Endothelial cell of umbilical vein (primary cell): ENCODE measurements around the gene PTPN3. TPM values are rescaled to one million over a fixed set of nuclear protein-coding genes. Genes with fewer than 3 reads are reported as not detected.

Source experiments
- BruUV-seq: library from RNA; stranded (reverse); fragments of 400-500 nt; replicated peaks from 2 replicates; lab custom pipeline; 2021; lab: Mats Ljungman, UMichigan
- CTCF ChIA-PET: fragments of 300-600, 350-600 bp; sonication (Branson Sonifier 250); formaldehyde crosslinking; loops from one replicate; lab custom pipeline; 2021; ENCODE audit warnings: antibody characterized with exemption, inconsistent platforms; lab: Charles Lee
- POLR2A ChIA-PET: fragments of 300-600, 350-600 bp; sonication (Branson Sonifier 250); formaldehyde crosslinking; loops from one replicate; lab custom pipeline; 2021; ENCODE audit warnings: antibody characterized with exemption, inconsistent platforms; lab: Charles Lee
- DNase-seq: peaks from one replicate; pipeline ENCODE4 v3.0.0-alpha.2; 2011; ENCODE audit warnings: low read depth, low spot score
- FAIRE-seq: peaks from 2 replicates; lab custom pipeline; 2011; peaks lifted over from hg19 to GRCh38; lab: Jason Lieb, UNC
- H2AFZ ChIP-seq: 2 replicates; pipeline ENCODE4 v1.6.0; 2012; ENCODE audit warnings: low read depth, low read length, control low read depth, inconsistent platforms
- H3K27ac ChIP-seq: 2 replicates; pipeline ENCODE4 v1.5.1; 2011; ENCODE audit warnings: low read depth, mild to moderate bottlenecking, control low read depth, low read length, moderate library complexity; ENCODE audit not compliant: insufficient read depth
- H3K27me3 ChIP-seq, 2 experiments: 2 replicates each; pipeline versions ENCODE4 v1.6.0 to v1.6.1; 2011; ENCODE audit warnings: low read length in 2 of 2, mixed read lengths in 1 of 2; ENCODE audit not compliant: control insufficient read depth in 2 of 2, insufficient read depth in 2 of 2
- H3K36me3 ChIP-seq, 2 experiments: 2 replicates in 1 of 2; 3 replicates in 1 of 2; pipeline ENCODE4 v1.5.1; 2011; ENCODE audit warnings: low read length in 2 of 2, mild to moderate bottlenecking in 1 of 2, moderate library complexity in 1 of 2; ENCODE audit not compliant: control insufficient read depth in 2 of 2, insufficient read depth in 2 of 2; ENCODE audit errors: extremely low read depth in 1 of 2
- H3K4me1 ChIP-seq: 3 replicates; pipeline ENCODE4 v1.5.1; 2011; ENCODE audit warnings: mild to moderate bottlenecking, low read length; ENCODE audit not compliant: control insufficient read depth, insufficient read depth; ENCODE audit errors: extremely low read depth
- H3K4me2 ChIP-seq: 2 replicates; pipeline ENCODE4 v1.6.1; 2011; ENCODE audit warnings: low read length, control low read depth, mixed read lengths; ENCODE audit not compliant: insufficient read depth
- H3K4me3 ChIP-seq, 3 experiments: fragments of 200-600 bp in 1 of 3; sonication (generic), shearing (Covaris generic) in 1 of 3; replicated peaks in 1 of 3; 2 replicates each; pipeline ENCODE4 v1.5.1; 2011 to 2016; ENCODE audit warnings: control low read depth in 3 of 3, low read length in 3 of 3, mild to moderate bottlenecking in 2 of 3, inconsistent platforms in 1 of 3, low read depth in 1 of 3, moderate library complexity in 1 of 3; ENCODE audit not compliant: insufficient read depth in 1 of 3
- H3K79me2 ChIP-seq: 2 replicates; pipeline ENCODE4 v1.6.0; 2012; ENCODE audit warnings: low read length, inconsistent platforms; ENCODE audit not compliant: control insufficient read depth, insufficient read depth
- H3K9ac ChIP-seq: replicated peaks from 2 replicates; pipeline ENCODE3; 2011; ENCODE audit warnings: low read length, control low read depth; ENCODE audit not compliant: insufficient read depth; ENCODE audit errors: extremely low read depth
- H3K9me1 ChIP-seq: replicated peaks from 3 replicates; pipeline ENCODE4 v1.6.0; 2011; ENCODE audit warnings: mild to moderate bottlenecking, low read length; ENCODE audit not compliant: control insufficient read depth, insufficient read depth; ENCODE audit errors: extremely low read depth
- H3K9me3 ChIP-seq: replicated peaks from 2 replicates; pipeline ENCODE4 v1.5.1; 2012; ENCODE audit warnings: low read length, inconsistent platforms; ENCODE audit not compliant: control insufficient read depth, insufficient read depth
- H4K20me1 ChIP-seq: replicated peaks from 2 replicates; pipeline ENCODE3; 2011; ENCODE audit warnings: mild to moderate bottlenecking, low read length; ENCODE audit not compliant: control insufficient read depth, insufficient read depth; ENCODE audit errors: extremely low read depth
- FOS ChIP-seq: IDR thresholded peaks from 2 replicates; pipeline ENCODE4 v1.6.1; 2011; ENCODE audit warnings: mild to moderate bottlenecking, low read length, moderate library complexity, borderline replicate concordance; ENCODE audit not compliant: insufficient read depth
- GATA2 ChIP-seq: IDR thresholded peaks from 2 replicates; pipeline ENCODE4 v1.7.0; 2011; ENCODE audit warnings: low read depth, mild to moderate bottlenecking, moderate library complexity, mixed read lengths, low read length; ENCODE audit not compliant: insufficient read length, insufficient read depth
- JUN ChIP-seq: IDR thresholded peaks from 2 replicates; pipeline ENCODE4 v1.6.1; 2011; ENCODE audit warnings: borderline replicate concordance, low read depth; ENCODE audit not compliant: insufficient read length, insufficient read depth
- POLR2A ChIP-seq: IDR thresholded peaks from 2 replicates; pipeline ENCODE4 v1.6.1; 2012; ENCODE audit warnings: low read depth, mild to moderate bottlenecking, control low read depth, low read length
- POLR2AphosphoS5 ChIP-seq: IDR thresholded peaks from 2 replicates; pipeline ENCODE4 v1.6.1; 2012; ENCODE audit warnings: low read depth, mild to moderate bottlenecking, control low read depth, low read length, moderate library complexity; ENCODE audit not compliant: insufficient read depth
- dilution Hi-C: fragments of 300-500 bp; cut with MboI; formaldehyde crosslinking; loops from one replicate; pipeline ENCODE4 v1.15.0; 2019; ENCODE audit warnings: low sequenced_read_pairs; ENCODE audit not compliant: extremely low pct_ligation_motif_present
- intact Hi-C: fragments of 100-400 bp; cut with micrococcal nuclease; formaldehyde crosslinking; loops from one replicate; pipeline ENCODE4 v1.10.0; 2022
- polyA plus RNA-seq, 4 experiments: library from polyadenylated mRNA; depleted of rRNA in 3 of 4; stranded (reverse) in 3 of 4; unstranded in 1 of 4; fragments of >200 nt; gene quantifications; 2 replicates each; pipeline versions ENCODE4 v1.2.1 to v1.2.3, GENCODE V29; 2011 to 2012; ENCODE audit warnings: missing spikeins in 1 of 4
- total RNA-seq: library from RNA; stranded (reverse); gene quantifications from 2 replicates; pipeline ENCODE4 v1.2.3, GENCODE V29; 2021
- TF ChIP-seq, protein P1 (sequence below): IDR thresholded peaks from 2 replicates; pipeline ENCODE4 v1.6.1; 2011; ENCODE audit not compliant: insufficient read depth, insufficient read length
- TF ChIP-seq, protein P2 (sequence below), 2 donors: IDR thresholded peaks; 1 replicate in 1 of 2; 2 replicates in 1 of 2; pipeline ENCODE4 v1.5.1; 2011; ENCODE audit warnings: low read length in 2 of 2, mild to moderate bottlenecking in 2 of 2, moderate library complexity in 2 of 2, control low read depth in 1 of 2, inconsistent platforms in 1 of 2, low read depth in 1 of 2; ENCODE audit not compliant: insufficient read depth in 1 of 2; ENCODE audit errors: extremely low read depth in 1 of 2

PTPN3 gene
- total and polyA plus RNA-seq, 2 donors (not counting 3 experiments of a cell fraction or from before 2014, with no cell fraction given): 0.01 TPM; not detected in 1

DNA sequence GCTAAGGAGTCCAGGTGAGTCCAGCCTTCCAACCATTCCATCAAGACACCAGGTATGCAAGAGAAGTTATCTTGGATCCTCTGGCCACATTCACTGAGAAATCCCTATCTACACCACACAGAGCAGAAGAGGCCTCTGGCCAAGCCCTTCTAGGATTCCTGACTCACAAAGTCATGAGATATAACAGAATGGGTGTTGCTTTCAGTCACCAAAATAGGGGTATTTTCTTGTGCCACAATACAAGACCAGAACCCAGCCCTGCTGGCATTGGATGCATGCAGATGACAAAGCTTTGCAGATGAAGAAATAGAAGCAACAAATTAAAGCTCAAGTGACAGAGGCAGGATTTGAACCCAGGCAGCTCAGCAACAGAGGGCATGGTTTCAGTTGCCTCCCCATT, 73.5 kb downstream of the PTPN3 start:
- FAIRE-seq (no peak), DNase-seq (no peak)
- no peak overlapping the region for H3K9ac ChIP-seq
- no peak overlapping the region for H2AFZ ChIP-seq
- no peaks in the 10 kb centered on the region for H3K9me1 ChIP-seq
- dilution Hi-C loops: no loop called here
- no peaks in the 10 kb centered on the region for H3K4me1 ChIP-seq
- no peak overlapping the region for H3K4me3 ChIP-seq
- intact Hi-C loops: no loop called here
- H3K27ac ChIP-seq: no peak overlapping the region
- no peak overlapping the region for H3K4me2 ChIP-seq
- H3K79me2 ChIP-seq: no peaks in the 10 kb centered on the region
- CTCF ChIA-PET: interaction anchor here (0.7 to 1.8 kb wide), 4 partner anchors 11 to 29 kb away, joined by 3 to 6 read pairs (median 4); no protein-coding TSS in a partner anchor
- POLR2A ChIA-PET: no interaction called here
- H3K27me3 ChIP-seq: peaks cover 2% of the 10 kb centered on the region in 2 experiments
- no peaks in the 10 kb centered on the region for H4K20me1 ChIP-seq
- no peaks in the 10 kb centered on the region for H3K36me3 ChIP-seq
- no peaks in the 10 kb centered on the region for H3K9me3 ChIP-seq
- TF ChIP-seq, protein P1, sequence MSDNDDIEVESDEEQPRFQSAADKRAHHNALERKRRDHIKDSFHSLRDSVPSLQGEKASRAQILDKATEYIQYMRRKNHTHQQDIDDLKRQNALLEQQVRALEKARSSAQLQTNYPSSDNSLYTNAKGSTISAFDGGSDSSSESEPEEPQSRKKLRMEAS: no peak
- TF ChIP-seq POLR2A (no peak), GATA2 (no peak), POLR2AphosphoS5 (no peak), FOS (no peak), JUN (no peak)
- TF ChIP-seq, protein P2, sequence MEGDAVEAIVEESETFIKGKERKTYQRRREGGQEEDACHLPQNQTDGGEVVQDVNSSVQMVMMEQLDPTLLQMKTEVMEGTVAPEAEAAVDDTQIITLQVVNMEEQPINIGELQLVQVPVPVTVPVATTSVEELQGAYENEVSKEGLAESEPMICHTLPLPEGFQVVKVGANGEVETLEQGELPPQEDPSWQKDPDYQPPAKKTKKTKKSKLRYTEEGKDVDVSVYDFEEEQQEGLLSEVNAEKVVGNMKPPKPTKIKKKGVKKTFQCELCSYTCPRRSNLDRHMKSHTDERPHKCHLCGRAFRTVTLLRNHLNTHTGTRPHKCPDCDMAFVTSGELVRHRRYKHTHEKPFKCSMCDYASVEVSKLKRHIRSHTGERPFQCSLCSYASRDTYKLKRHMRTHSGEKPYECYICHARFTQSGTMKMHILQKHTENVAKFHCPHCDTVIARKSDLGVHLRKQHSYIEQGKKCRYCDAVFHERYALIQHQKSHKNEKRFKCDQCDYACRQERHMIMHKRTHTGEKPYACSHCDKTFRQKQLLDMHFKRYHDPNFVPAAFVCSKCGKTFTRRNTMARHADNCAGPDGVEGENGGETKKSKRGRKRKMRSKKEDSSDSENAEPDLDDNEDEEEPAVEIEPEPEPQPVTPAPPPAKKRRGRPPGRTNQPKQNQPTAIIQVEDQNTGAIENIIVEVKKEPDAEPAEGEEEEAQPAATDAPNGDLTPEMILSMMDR (IDR thresholded peaks at IDR 0.05; ENCODE audit: extremely low read depth in 1 of 2, insufficient read depth in 1 of 2, low read depth in 1 of 2, low read length in 2 of 2): no peak
- BruUV-seq: no TSS peak
